Cortex of kidney (tissue), 1 donor: ENCODE measurements around the gene ATG10.
"Not testable (repeated sequence)": the region's sequence is repeated elsewhere in the genome, so short reads cannot be mapped to it uniquely, and the experiment has no call there.

Source experiments
- DNase-seq: peaks from one replicate; lab custom pipeline; 2025; lab: John Stamatoyannopoulos, UW

Gene ATG10

DNA sequence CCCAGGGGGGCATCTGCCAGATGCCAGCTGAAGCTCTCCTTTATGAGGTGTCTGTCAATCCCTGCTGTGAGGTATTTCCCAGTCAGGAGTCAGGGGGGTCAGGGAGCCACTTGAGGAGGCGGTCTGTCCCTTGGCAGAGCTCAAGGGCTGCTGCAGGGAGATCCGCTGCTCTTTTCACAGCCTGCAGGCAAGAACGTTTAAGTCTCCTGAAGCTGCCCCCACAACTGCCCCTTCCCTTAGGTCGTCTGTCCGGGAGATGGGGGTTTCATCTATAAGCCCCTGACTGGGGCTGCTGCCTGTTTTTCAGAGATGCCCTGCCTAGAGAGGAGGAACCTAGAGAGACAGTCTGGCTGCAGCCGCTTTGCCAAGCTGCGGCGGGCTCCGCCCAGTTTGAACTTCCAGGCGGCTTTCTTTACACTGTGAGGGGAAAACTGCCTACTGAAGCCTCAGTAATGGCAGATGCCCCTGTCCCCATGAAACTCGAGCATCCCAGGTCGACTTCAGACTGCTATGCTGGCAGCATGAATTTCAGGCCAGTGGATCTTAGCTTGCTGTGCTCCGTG is 158.0 kb downstream of the ATG10 start:
- DNase-seq, result no peak

DNA sequence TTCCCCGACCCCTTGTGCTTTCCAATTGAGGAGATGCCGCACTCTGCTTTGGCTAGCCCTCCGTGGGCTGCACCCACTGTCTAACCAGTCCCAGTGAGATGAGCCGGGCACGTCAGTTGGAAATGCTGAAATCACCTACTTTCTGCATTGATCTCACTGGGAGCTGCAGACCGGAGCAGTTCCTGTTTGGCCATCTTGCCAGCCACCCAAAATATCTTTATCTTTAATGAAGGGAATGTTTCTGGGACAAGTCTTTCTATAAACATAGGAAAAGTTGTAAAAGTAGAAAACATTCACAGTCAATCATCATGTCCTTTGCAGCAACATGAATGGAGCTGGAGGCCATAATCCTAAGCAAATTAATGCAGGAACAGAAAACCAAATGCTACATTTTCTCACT is 158.8 kb downstream of the ATG10 start:
- no peak for DNase-seq

GRCh38 chr5:82137205-82137604 is 165.4 kb downstream of the ATG10 start:
- DNase-seq, result no peak

- DNase-seq, result not testable (repeated sequence)
Measured at GRCh38 chr5:82139837-82140236, 168.0 kb downstream of the ATG10 start.

DNA sequence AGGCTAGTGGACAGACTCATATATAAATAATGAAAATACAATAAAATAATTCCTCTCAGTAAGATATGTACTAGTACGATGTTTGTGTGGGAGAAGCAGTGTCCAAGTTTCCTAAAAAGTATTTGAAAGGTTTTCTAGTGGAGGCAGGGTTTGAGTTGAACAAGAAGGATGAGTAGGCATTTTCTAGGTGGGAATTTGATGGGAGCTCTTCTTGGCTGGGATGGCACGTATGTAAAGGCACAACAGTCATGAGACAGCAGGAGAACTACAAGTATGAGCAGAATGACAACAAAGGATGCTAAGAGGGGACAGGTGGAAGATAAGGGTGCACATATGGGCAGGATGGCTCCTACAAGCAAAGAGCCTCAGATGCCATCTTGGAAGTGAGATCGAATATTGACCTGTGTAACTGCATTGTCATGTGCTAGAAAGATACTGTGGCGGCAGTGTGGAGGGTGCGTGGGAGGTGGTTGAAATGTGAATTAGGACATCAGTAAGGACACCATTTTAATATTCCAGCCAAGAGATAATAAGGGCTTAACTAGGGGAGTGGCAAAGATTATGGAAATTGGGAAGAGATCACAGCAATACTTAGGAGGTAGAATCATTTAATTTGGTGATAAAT is 170.5 kb downstream of the ATG10 start:
- DNase-seq, result no peak

- no peak for DNase-seq
Measured at GRCh38 chr5:82142928-82143577, 171.2 kb downstream of the ATG10 start.

- DNase-seq, result no peak
Measured at GRCh38 chr5:82147860-82148573, 176.2 kb downstream of the ATG10 start.

GRCh38 chr5:82149434-82149833 is 177.6 kb downstream of the ATG10 start:
- no peak for DNase-seq

GRCh38 chr5:82150559-82150958 is 178.7 kb downstream of the ATG10 start:
- DNase-seq, result no peak

DNA sequence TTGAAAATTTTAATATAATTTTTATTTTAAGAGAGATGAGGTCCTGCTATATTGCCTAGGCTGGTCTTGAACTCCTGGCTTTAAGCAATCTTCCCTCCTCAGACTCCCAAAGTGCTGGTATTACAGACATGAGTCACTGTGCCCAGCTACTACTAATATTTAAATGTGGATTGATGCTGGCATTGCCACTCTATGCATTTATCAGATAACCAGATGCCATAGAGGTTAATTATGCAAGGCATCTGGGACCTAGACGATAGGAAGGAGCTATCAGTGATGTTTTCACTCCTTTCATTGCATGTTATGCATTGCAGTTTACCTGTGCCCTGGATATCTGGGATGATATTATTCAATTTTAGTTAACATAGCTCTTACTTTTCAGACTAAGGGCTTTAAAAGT is 179.4 kb downstream of the ATG10 start:
- DNase-seq, result no peak

DNA sequence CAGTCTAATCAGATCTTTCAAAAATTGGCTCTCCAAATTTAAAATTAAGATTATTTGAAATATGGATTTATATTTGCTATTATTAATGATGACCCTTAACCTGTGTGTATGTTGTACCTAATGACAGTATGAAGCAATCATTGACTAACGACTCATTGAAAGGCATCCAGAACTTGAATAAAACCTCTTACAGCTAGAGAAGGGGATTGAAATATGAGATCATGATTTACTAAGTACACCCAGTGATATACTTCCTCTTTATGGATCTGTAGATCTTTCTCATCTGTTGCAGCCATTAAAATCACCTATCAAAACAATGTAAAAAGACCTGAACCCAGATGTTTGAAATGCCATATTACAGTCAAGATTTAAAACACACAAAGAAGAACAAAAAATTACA is 179.8 kb downstream of the ATG10 start:
- DNase-seq, result no peak

DNA sequence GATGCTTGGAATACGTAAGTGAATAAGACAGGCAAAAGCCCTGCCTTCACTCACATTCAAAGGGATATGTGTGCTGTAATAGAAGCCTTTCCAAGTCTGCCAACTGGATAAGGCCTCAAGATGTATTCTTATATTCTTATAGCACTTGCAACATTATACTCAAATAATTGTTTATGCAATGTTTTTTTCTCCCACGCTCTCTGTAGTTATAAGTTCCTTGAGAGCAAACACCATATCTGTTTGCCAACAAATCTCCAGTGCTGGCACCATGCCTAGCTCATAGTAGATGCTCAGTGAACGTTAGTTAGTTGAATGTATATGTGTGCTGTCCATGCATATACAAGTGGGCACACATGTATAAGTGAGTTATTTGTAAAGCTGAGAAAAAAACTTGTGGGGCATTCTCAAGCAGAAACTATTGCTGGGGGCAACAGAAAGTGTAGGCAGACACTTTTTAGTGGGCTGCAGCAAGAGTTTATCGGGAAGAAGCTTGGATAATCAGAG is 181.2 kb downstream of the ATG10 start:
- no peak for DNase-seq

- no peak for DNase-seq
Measured at GRCh38 chr5:82154776-82155175, 183.0 kb downstream of the ATG10 start.

GRCh38 chr5:82155305-82155704 is 183.5 kb downstream of the ATG10 start:
- no peak for DNase-seq

DNA sequence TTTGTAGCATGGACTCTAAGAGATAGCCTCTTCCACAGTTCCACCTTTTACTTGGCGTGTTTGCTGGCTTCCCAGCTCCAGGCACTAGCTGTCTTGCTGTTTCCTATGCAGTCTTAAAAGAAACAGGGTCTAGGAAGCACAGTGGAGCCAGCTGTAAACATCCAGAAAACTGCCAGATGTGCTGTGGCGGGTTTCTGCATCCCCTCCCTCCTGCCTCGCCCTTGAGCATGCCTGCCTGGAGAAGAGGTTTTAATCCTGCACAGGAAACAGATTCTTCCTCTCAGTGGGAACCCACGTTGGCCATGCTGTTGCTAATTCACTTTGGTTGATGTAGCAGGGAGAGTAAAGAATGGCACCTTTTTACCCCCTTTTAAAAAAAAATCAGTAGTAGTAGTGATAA is 185.1 kb downstream of the ATG10 start:
- DNase-seq, result no peak

- DNase-seq, result no peak
Measured at GRCh38 chr5:82158755-82159413, 187.1 kb downstream of the ATG10 start.

- DNase-seq, result no peak
Measured at GRCh38 chr5:82160948-82161347, 189.1 kb downstream of the ATG10 start.

GRCh38 chr5:82162573-82162972 is 190.8 kb downstream of the ATG10 start:
- DNase-seq, result no peak

- no peak for DNase-seq
Measured at GRCh38 chr5:82163452-82164175, 191.8 kb downstream of the ATG10 start.

DNA sequence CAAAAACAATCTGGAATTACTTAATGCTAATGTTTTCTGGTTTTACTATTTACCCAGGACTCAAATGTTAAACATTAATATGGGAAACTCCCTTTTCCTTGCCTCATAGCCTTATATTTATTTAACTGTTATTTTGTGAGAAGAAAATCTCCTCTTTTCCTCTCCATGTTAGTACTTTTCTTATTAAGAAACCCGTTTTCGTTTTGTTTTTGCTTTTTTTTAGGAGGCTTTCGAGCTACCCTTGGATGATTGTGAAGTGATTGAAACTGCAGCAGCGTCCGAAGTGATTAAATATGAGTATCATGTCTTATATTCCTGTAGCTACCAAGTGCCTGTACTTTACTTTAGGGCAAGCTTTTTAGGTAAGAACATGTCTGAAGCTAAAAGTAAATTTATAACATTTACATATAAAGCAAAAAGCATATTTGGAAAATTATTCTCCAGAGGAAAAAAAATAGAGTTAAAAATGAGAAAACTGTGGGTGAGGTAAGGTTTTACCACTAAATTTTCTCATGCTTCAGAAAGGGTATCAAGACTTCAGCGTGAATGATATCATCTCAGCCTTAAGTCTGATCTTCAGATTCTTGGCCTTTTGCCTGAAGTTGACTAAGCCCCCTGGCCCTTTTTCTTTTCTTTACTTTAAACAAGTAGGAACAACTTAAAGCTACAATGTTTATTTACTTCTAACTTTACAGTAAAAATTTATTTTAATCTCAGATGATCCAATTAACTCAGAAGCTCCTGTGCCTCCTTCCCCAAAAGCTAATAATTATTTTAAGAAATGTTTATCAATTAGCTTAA is 192.6 kb downstream of the ATG10 start:
- no peak for DNase-seq
